Chondrocyte (in vitro differentiated cells): ENCODE data around the gene VPS13D. TPM values are rescaled to one million over a fixed set of nuclear protein-coding genes. Genes with fewer than 3 reads are reported as not detected.

Experiments
- DNase-seq: peaks from one replicate; pipeline ENCODE4 v3.0.0; 2021; ENCODE audit warnings: mixed read lengths, low spot score
- H3K27ac Mint-ChIP-seq: one replicate; pipeline ENCODE4 v1.8.0; 2021; ENCODE audit warnings: mild to moderate bottlenecking, moderate library complexity, mixed read lengths; ENCODE audit not compliant: unreplicated experiment
- H3K27me3 Mint-ChIP-seq: 2 replicates; pipeline ENCODE4 v1.8.0; 2021; ENCODE audit warnings: low read depth, mixed read lengths
- H3K36me3 Mint-ChIP-seq: 2 replicates; pipeline ENCODE4 v1.8.0; 2021; ENCODE audit warnings: low read depth, mixed read lengths
- H3K4me1 Mint-ChIP-seq: 2 replicates; pipeline ENCODE4 v1.8.0; 2021; ENCODE audit warnings: low read depth, mild to moderate bottlenecking, mixed read lengths
- H3K4me3 Mint-ChIP-seq: one replicate; pipeline ENCODE4 v1.8.0; 2021; ENCODE audit warnings: mild to moderate bottlenecking, moderate library complexity, mixed read lengths; ENCODE audit not compliant: unreplicated experiment
- H3K9me3 Mint-ChIP-seq: 2 replicates; pipeline ENCODE4 v1.8.0; 2021; ENCODE audit warnings: low read depth, mixed read lengths
- total RNA-seq: library from RNA; stranded (reverse); gene quantifications from 3 replicates; pipeline ENCODE4 v1.2.1, GENCODE V29; 2021
- TF ChIP-seq, protein P1 (sequence below): fragments of 200-600 bp; sonication (generic); IDR thresholded peaks from 2 replicates; pipeline ENCODE4 v1.5.0; 2021; ENCODE audit warnings: antibody characterized with exemption, mild to moderate bottlenecking, moderate library complexity

VPS13D gene
- total RNA-seq, 1 donor from 2014 or later = 40.0 TPM

DNA sequence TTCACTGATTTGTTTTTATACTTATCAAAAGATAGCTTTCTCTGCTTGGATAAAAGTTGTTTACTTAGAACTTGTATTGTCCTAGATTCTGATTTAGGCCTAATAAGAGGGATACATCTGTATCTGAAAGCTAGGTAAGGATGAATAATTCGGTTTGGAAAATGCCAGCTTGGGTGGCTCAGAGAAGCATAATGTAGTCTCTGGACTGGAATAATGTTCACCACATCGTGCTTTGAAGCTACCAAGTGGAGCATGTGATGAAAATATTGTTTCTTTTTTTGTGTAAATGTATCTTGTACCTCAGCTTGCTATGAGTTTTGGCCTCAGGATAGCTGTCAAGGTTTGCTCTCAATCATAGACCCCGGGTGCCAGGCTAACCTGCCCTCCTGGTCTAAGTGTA is 49.2 kb downstream of the VPS13D start:
- H3K4me1 Mint-ChIP-seq = no peaks in the 10 kb centered on the region

GRCh38 chr1:12279728-12280464 is 50.1 kb downstream of the VPS13D start:
- H3K27ac Mint-ChIP-seq = no peak overlapping the region
- H3K4me1 Mint-ChIP-seq = no peaks in the 10 kb centered on the region
- H3K27me3 Mint-ChIP-seq = no peaks in the 10 kb centered on the region
- no peak overlapping the region for H3K4me3 Mint-ChIP-seq
- H3K9me3 Mint-ChIP-seq = no peaks in the 10 kb centered on the region
- DNase-seq = no peak
- TF ChIP-seq, protein P1, sequence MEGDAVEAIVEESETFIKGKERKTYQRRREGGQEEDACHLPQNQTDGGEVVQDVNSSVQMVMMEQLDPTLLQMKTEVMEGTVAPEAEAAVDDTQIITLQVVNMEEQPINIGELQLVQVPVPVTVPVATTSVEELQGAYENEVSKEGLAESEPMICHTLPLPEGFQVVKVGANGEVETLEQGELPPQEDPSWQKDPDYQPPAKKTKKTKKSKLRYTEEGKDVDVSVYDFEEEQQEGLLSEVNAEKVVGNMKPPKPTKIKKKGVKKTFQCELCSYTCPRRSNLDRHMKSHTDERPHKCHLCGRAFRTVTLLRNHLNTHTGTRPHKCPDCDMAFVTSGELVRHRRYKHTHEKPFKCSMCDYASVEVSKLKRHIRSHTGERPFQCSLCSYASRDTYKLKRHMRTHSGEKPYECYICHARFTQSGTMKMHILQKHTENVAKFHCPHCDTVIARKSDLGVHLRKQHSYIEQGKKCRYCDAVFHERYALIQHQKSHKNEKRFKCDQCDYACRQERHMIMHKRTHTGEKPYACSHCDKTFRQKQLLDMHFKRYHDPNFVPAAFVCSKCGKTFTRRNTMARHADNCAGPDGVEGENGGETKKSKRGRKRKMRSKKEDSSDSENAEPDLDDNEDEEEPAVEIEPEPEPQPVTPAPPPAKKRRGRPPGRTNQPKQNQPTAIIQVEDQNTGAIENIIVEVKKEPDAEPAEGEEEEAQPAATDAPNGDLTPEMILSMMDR = no peak
- peaks cover 57% of the 10 kb centered on the region for H3K36me3 Mint-ChIP-seq

More for the DNA sequence above, 49.2 kb downstream of the VPS13D start:
- Mint-ChIP-seq H3K36me3 (peaks cover 53% of the 10 kb centered on the region), H3K27ac (no peak overlapping the region), H3K27me3 (no peaks in the 10 kb centered on the region), H3K9me3 (no peaks in the 10 kb centered on the region), H3K4me3 (no peak overlapping the region)
- TF ChIP-seq, protein P1 = no peak
- DNase-seq = no peak

GRCh38 chr1:12282142-12282541 is 52.3 kb downstream of the VPS13D start:
- H3K4me1 Mint-ChIP-seq = peaks cover 2% of the 10 kb centered on the region
- no peaks in the 10 kb centered on the region for H3K9me3 Mint-ChIP-seq
- H3K4me3 Mint-ChIP-seq = no peak overlapping the region
- H3K36me3 Mint-ChIP-seq = peaks cover 44% of the 10 kb centered on the region
- TF ChIP-seq, protein P1 = no peak
- H3K27me3 Mint-ChIP-seq = no peaks in the 10 kb centered on the region
- DNase-seq = no peak
- H3K27ac Mint-ChIP-seq = no peak overlapping the region

- H3K27ac Mint-ChIP-seq = no peak overlapping the region
- H3K4me3 Mint-ChIP-seq = no peak overlapping the region
- no peaks in the 10 kb centered on the region for H3K9me3 Mint-ChIP-seq
- H3K27me3 Mint-ChIP-seq = no peaks in the 10 kb centered on the region
- DNase-seq = no peak
- TF ChIP-seq, protein P1 = no peak
- H3K4me1 Mint-ChIP-seq = peaks cover 2% of the 10 kb centered on the region
- H3K36me3 Mint-ChIP-seq = peaks cover 31% of the 10 kb centered on the region
These were observed 54.7 kb downstream of the VPS13D start for GRCh38 chr1:12284486-12284885.

GRCh38 chr1:12285496-12286143 is 55.8 kb downstream of the VPS13D start:
- peaks cover 2% of the 10 kb centered on the region for H3K4me1 Mint-ChIP-seq
- peaks cover 28% of the 10 kb centered on the region for H3K36me3 Mint-ChIP-seq
- H3K4me3 Mint-ChIP-seq = no peak overlapping the region
- TF ChIP-seq, protein P1 = no peak
- no peaks in the 10 kb centered on the region for H3K9me3 Mint-ChIP-seq
- no peaks in the 10 kb centered on the region for H3K27me3 Mint-ChIP-seq
- H3K27ac Mint-ChIP-seq = no peak overlapping the region
- no peak for DNase-seq
